Fibroblast of the aortic adventitia (primary cell): ENCODE data around the gene LDLRAD1. TPM values are rescaled to one million over a fixed set of nuclear protein-coding genes. Genes with fewer than 3 reads are reported as not detected.
"Not testable (repeated sequence)": the region's sequence is repeated elsewhere in the genome, so short reads cannot be mapped to it uniquely, and the experiment has no call there.

Experiments used
- DNase-seq: peaks from one replicate; pipeline ENCODE4 v3.0.0-alpha.2; 2010; ENCODE audit warnings: low read depth
- H3K4me3 ChIP-seq: 2 replicates; pipeline ENCODE4 v1.5.1; 2011; ENCODE audit warnings: low read depth, mild to moderate bottlenecking, control low read depth, low read length, moderate library complexity
- total RNA-seq: library from RNA; depleted of rRNA; stranded (reverse); fragments of >200 nt; gene quantifications from 2 replicates; pipeline ENCODE4 v1.2.3, GENCODE V29; 2012; ENCODE audit warnings: low replicate concordance
- TF ChIP-seq, protein P1 (sequence below): IDR thresholded peaks from 2 replicates; pipeline ENCODE4 v1.5.1; 2011; ENCODE audit warnings: mild to moderate bottlenecking, low read length, control low read depth, inconsistent platforms; ENCODE audit not compliant: insufficient read depth

LDLRAD1 gene
- total RNA-seq, 1 donor, result not detected

- H3K4me3 ChIP-seq, result no peak overlapping the region
- TF ChIP-seq, protein P1, sequence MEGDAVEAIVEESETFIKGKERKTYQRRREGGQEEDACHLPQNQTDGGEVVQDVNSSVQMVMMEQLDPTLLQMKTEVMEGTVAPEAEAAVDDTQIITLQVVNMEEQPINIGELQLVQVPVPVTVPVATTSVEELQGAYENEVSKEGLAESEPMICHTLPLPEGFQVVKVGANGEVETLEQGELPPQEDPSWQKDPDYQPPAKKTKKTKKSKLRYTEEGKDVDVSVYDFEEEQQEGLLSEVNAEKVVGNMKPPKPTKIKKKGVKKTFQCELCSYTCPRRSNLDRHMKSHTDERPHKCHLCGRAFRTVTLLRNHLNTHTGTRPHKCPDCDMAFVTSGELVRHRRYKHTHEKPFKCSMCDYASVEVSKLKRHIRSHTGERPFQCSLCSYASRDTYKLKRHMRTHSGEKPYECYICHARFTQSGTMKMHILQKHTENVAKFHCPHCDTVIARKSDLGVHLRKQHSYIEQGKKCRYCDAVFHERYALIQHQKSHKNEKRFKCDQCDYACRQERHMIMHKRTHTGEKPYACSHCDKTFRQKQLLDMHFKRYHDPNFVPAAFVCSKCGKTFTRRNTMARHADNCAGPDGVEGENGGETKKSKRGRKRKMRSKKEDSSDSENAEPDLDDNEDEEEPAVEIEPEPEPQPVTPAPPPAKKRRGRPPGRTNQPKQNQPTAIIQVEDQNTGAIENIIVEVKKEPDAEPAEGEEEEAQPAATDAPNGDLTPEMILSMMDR, result no peak
- DNase-seq, result no peak
Observed at GRCh38 chr1:53979712-53980450, 38.1 kb downstream of the LDLRAD1 start.

- no peak for DNase-seq
- TF ChIP-seq, protein P1, result no peak
- no peak overlapping the region for H3K4me3 ChIP-seq
Observed at GRCh38 chr1:53975861-53976260, 42.1 kb downstream of the LDLRAD1 start.

DNA sequence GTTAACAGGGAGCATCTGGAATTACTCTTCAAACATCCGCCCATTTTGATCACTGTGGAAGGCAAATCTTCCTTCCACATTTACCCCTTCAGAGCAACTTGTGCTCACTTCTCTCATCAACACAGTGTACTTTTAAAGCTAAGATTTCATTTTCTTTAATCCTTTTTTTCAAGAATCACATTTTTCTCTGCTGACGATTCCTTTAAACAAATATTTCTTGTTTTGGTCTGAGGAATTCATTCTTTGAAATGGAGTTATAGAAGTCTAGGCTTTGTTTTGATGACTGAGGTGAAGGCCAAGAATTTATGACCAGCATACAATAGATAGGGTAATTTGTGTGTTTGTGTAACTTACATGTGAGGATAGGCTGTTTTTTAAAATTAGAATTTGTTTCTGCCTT, 46.3 kb downstream of the LDLRAD1 start:
- DNase-seq, result peak; percentile 46
- TF ChIP-seq, protein P1, result no peak

GRCh38 chr1:53969323-53969722, 48.7 kb downstream of the LDLRAD1 start:
- DNase-seq, H3K4me3 ChIP-seq: not testable (repeated sequence)

More for the DNA sequence above, 46.3 kb downstream of the LDLRAD1 start:
- H3K4me3 ChIP-seq, result no peak overlapping the region

DNA sequence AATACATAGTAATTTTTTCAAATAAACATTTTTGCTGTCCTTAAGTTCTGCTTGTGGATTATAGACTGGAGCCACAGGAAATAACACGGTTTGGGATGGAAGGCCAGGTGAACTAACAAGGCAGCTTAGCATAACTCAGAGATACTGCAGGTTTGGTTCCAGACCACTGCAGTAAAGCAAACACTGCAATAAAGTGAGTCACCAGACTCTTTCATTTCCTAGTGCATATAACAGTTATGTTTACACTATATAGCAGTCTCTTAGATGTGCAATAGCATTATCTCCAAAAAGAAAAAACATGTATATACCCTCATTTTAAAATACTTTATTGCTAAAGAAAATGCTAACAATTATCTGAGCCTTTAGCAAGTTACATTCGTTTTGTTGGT, 49.9 kb downstream of the LDLRAD1 start:
- TF ChIP-seq, protein P1, result no peak
- no peak for DNase-seq
- H3K4me3 ChIP-seq, result no peak overlapping the region

- H3K4me3 ChIP-seq, result no peak overlapping the region
- DNase-seq, result no peak
- TF ChIP-seq, protein P1, result no peak
Observed at GRCh38 chr1:53967409-53968124, 50.4 kb downstream of the LDLRAD1 start.

DNA sequence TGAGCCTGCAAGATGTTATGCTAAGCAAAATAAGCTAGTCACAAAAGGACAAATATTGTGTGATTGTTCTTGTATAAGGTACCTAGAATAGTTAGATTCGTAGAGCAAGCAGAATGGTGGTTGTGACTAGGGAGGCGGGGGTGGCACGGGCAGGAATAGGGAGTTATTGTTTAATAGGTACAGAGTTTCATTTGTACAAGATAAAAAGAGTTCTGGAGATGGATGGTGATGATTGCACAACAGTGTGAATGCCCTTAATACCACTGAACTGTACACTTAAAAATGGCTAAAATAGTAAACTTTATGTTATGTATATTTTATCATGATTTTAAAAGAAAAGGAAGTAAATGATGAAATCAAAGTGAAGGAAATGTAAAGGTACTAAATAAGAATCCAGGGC, 51.2 kb downstream of the LDLRAD1 start:
- TF ChIP-seq, protein P1, result no peak
- no peak for DNase-seq
- no peak overlapping the region for H3K4me3 ChIP-seq
